ENCODE data around the gene KCTD5. TPM values are rescaled to one million over a fixed set of nuclear protein-coding genes. Genes with fewer than 3 reads are reported as not detected.
"Not testable (repeated sequence)": the region's sequence is repeated elsewhere in the genome, so short reads cannot be mapped to it uniquely, and the experiment has no call there.

Gene KCTD5
- total RNA-seq, 1 experiment from 2014 or later: 57.7 TPM

DNA sequence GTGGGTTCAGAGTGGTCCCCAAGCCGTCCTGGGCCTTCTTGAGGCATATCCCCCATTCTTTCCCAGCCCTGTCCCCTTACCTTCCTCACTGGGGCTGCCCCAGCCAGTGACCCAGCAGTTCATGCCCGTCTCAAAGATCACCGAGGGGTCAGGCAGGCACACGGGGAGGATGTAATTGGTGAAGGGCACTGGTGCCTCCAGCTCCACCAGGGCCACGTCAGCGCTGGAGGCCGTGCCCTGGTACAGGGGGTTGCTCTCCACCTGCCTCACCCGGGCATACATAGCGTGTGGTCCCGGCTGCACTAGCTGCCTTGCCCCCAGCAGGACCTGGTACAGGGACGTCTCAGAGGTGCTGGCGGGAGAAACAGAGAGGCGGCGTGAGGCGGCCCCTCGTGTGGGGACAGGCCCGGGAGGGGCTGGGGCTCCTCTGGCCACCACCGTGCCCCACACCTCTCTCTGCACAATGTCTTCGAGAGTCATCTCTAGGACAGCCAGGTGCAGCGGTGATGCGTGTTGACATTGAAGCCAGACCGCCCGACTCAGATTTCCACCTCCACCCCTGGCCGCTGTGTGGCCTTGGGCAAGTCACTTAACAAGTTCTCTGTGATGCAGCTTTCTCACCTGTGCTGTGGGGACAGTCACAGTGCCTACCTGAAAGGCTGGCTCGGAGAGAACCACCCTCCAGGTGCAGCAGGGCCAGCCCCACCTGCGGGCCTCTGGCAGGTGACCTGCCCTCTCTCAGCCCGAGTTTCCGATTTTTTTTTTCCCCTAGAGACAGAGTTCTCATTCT lies 31.9 kb downstream of the KCTD5 start:
- no peaks in the 10 kb centered on the region for H3K9me3 ChIP-seq (replicated peaks)
- no peak overlapping the region for H3K27ac ChIP-seq
- H3K4me1 ChIP-seq (replicated peaks): peaks cover 3% of the 10 kb centered on the region
- peaks cover 8% of the 10 kb centered on the region; the same call in 1 of the 2 replicates for H3K36me3 ChIP-seq
- DNase-seq (ENCODE audit: low read depth in 1 of 2, low spot score in 2 of 2): no peak
- H3K27me3 ChIP-seq (replicated peaks): peaks cover 9% of the 10 kb centered on the region
- no peak overlapping the region for H3K4me3 ChIP-seq

DNA sequence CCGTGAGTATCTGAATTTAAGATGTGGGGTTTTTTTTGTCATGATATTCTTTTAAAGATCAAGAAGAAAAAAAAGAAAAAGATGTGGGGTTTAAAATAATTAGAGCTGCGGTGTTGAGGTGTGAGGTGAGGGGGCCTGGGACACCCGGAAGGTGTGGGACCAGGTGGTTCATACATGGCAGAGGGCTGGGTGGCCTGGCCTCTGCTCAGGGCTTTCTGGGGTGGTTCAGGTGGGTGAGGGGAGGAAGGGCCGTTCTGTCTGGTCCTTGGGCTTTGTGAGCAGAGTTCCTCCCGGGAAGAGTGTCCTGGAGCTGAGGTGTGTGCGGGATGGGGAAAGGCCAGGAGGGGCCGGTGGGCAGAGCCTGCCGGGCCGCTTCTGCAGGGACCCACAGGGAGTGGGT lies 32.7 kb downstream of the KCTD5 start:
- DNase-seq (ENCODE audit: low read depth in 1 of 2, low spot score in 2 of 2): no peak
- no peak overlapping the region for H3K27ac ChIP-seq
- peaks cover 1% of the 10 kb centered on the region; the same call in 1 of the 2 replicates for H3K36me3 ChIP-seq
- no peak overlapping the region for H3K4me3 ChIP-seq
- peaks cover 3% of the 10 kb centered on the region for H3K4me1 ChIP-seq (replicated peaks)
- peaks cover 9% of the 10 kb centered on the region for H3K27me3 ChIP-seq (replicated peaks)
- no peaks in the 10 kb centered on the region for H3K9me3 ChIP-seq (replicated peaks)

DNA sequence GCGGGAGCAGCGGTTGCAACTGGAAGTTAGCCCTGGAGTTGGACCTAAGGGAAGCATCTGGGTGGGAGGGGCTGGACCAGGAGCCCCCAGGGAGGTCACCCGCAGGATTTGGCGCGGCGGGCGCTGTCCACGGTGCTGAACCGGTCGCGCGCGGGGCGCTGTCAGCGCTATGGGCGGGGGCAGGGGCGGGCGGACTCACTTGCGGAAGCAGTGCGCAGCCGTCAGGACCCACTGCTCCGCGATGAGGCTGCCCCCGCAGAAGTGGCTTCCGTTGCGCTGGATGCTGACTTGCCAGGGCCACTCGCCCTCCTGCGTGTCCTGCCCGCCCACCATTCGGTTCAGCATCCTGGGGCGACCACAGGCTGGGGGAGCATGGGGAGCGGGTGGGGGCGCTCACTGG lies 33.2 kb downstream of the KCTD5 start:
- Histone ChIP-seq H3K4me3 (no peak overlapping the region), H3K27me3 (replicated peaks) (peaks cover 9% of the 10 kb centered on the region), H3K9me3 (replicated peaks) (no peaks in the 10 kb centered on the region), H3K4me1 (replicated peaks) (peaks cover 5% of the 10 kb centered on the region), H3K36me3 (no peaks in the 10 kb centered on the region; the same call in 1 of the 2 replicates), H3K27ac (no peak overlapping the region)
- no peak for DNase-seq (ENCODE audit: low read depth in 1 of 2, low spot score in 2 of 2)

DNA sequence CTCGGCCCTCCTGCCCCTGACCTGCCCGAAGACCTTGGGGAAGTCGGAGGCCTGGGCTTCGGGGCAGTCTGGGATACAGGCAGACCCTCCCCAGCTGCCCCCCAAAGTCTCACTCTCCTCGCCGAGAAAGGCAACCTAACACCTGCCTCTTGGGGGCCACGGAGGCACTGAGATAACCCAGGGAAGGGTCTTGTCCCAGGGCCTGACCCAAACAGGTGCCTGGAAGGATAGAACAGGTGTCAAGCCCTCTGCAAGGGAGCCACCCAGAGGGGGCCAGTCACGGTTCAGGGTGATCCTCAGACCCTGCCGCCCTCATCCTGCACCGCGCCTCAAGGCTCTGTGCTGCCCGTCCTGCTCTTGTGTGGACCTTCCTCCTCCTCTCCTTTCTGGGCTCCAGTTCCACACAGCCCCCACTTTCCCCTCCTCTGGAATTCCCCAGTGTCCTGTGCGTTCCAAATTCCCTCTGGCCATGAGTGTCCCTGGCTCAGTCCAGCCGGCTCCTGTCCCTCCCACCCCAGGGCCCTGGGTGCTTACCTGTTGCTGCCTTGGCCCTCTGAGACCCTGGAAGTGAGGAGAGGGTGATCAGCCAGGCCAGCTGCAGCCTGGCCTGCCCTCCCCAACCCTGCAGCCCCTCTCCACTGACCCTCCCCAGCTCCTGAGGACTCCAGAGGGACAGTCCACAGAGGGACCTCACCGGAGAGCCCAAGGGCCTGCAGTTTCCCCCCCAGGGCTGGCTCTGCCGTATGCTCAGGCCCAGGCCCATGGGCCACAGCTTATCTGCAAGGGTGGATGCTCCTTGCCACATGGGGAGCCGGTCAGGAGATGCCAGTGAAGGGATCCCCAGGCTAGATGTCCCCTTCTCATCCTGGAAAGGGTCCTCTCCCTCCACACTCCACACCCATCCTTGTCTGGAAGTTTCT lies 33.9 kb downstream of the KCTD5 start:
- H3K4me3 ChIP-seq: no peak overlapping the region
- H3K9me3 ChIP-seq (replicated peaks): no peaks in the 10 kb centered on the region
- H3K4me1 ChIP-seq (replicated peaks): peaks cover 9% of the 10 kb centered on the region
- H3K36me3 ChIP-seq: no peaks in the 10 kb centered on the region
- no peak overlapping the region for H3K27ac ChIP-seq
- no peak for DNase-seq (ENCODE audit: low read depth in 1 of 2, low spot score in 2 of 2)
- peaks cover 9% of the 10 kb centered on the region for H3K27me3 ChIP-seq (replicated peaks)

DNA sequence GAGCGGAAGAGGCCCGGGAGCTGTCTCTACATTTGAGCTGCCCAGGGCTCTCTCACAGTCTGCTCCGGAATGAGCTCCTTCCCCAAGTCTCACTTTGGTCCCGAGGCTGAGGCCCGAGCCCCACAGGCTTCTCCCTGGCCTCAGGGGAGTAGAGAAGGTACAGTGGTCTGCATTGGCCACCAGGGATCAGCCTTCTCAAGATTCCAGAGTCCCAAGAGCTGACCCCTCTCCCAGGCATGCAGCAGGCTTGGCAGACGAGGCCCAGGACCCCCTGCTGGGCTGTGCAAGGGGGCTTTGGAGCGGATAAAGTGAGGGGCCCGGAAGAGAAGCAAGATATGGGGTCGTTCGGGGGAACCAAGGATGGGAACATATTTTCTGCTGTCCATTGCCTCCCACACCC lies 34.6 kb downstream of the KCTD5 start:
- peaks cover 9% of the 10 kb centered on the region for H3K27me3 ChIP-seq (replicated peaks)
- H3K27ac ChIP-seq: no peak overlapping the region
- H3K4me1 ChIP-seq (replicated peaks): peaks cover 12% of the 10 kb centered on the region
- H3K36me3 ChIP-seq: no peaks in the 10 kb centered on the region
- DNase-seq (ENCODE audit: low read depth in 1 of 2, low spot score in 2 of 2): no peak
- H3K4me3 ChIP-seq: no peak overlapping the region
- H3K9me3 ChIP-seq (replicated peaks): no peaks in the 10 kb centered on the region

DNA sequence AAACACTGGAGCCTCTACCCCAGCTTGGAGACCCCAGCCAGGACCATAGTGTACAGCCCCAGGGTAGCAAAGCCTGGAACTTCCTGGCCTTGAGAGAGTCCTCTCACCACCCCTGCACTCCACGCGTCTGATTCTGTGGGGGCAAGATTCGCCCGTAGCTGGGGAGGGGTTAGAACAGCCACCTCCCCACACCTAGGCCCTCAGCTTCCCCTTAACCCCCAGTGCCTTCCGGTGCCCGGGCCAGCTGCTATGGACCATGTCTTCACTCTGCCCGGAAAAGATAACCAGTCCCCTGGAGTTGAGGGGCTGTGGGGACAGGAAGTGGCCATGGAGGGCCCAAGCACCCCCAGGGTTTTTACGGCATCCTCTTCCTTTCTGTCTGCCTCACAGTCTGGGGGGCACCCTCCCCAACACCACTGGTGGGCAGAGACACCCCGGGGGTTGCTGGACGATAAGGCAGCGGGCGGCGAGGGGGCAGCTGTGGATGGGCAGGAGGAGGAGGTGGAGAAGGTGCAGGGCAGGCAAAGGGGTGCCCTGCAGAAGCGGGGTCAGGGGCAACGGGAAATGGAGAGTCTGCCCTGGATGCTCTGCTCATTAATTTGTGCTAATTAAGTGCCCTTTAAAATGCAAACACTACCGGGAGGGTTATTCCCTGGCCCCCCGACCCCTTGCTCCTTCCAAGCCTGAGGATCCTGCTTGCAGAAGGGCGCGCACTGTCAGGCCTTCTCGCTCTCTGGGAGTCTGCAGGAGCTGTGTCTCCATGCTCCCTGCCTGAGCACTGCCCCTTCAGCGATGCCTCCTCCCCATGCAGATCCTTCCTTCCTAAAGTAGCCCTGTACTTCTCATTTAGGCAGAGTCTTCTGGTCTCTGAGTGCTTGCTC lies 35.3 kb downstream of the KCTD5 start:
- H3K4me3 ChIP-seq: no peak overlapping the region
- peaks cover 9% of the 10 kb centered on the region for H3K27me3 ChIP-seq (replicated peaks)
- DNase-seq (ENCODE audit: low read depth in 1 of 2, low spot score in 2 of 2): no peak
- no peaks in the 10 kb centered on the region for H3K9me3 ChIP-seq (replicated peaks)
- no peaks in the 10 kb centered on the region for H3K36me3 ChIP-seq
- H3K27ac ChIP-seq: no peak overlapping the region
- peaks cover 12% of the 10 kb centered on the region for H3K4me1 ChIP-seq (replicated peaks)

DNA sequence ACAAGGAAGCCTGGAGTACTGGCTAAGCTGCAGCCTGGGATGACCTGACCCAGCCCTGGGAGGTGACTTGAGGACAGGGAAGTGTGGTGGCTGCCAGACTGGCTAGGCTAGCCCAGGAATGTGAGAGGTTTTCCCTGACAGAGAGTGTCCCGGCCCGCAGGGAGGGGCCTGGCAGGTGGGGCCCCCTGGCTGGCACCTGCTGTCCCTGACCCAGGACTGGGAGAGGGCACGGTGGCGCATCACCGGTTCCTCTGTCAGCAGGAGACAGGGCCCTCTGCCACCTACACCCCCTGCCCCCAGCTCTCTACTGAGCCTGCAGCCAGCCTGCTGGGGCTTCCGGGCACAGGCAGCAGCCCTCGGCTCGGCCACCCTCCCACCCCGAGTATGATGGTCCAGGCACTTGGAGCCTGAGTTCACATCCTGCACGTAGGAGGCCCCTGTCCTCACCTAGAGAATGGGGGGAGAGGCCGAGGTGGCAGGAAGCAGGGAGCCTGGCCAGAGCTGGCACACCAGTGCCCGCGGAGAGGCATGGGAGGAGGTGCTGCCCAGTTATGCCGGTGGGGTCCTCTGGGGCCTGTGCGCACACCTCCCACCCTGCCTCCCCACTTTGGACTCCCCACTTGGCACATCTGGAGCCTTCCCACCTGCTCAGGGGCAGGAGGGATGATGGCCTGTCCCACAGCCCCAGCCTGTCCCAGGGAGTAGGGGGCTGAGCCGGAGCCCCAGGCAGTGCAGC lies 37.2 kb downstream of the KCTD5 start:
- H3K36me3 ChIP-seq: no peaks in the 10 kb centered on the region
- no peak overlapping the region for H3K4me3 ChIP-seq
- H3K9me3 ChIP-seq (replicated peaks): no peaks in the 10 kb centered on the region
- no peak overlapping the region for H3K27ac ChIP-seq
- DNase-seq (ENCODE audit: low read depth in 1 of 2, low spot score in 2 of 2): no peak
- peaks cover 14% of the 10 kb centered on the region for H3K27me3 ChIP-seq (replicated peaks)
- H3K4me1 ChIP-seq (replicated peaks): peaks cover 19% of the 10 kb centered on the region

DNA sequence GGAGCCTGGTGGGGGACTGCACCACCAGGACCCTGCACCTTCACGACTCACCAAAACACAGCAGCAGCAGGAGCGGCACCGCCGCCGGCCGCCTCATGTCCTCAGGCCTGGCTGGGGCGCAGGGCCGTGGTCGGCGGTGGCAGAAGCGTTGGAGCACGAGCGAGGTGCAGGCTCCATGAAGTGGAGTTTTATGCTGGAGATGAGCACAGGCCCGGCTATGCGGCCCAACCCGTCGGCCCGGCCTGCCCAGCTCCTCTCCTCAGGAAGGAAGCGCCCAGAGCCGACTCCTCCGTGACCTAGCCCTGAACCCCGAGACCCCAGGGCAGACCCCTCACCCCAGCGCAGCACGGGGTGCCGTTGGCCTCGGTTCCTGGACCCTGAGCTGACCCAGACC lies 37.7 kb downstream of the KCTD5 start, which contains the start of gene PRSS27:
Gene PRSS27 (minus strand): TSS at position 161 of the 394 bp plus-strand sequence. CDS start 64 bp downstream, at position 97.
- Histone ChIP-seq H3K4me3 (peak within 1 kb of the TSS; percentile 53), H3K27ac (peak within 1 kb of the TSS; percentile 49), H3K4me1 (replicated peaks) (peaks cover 19% of the 10 kb centered on the region), H3K27me3 (replicated peaks) (peaks cover 16% of the 10 kb centered on the region), H3K9me3 (replicated peaks) (no peaks in the 10 kb centered on the region), H3K36me3 (no peaks in the 10 kb centered on the region)
- DNase-seq (ENCODE audit: low read depth in 1 of 2, low spot score in 2 of 2): no peak

DNA sequence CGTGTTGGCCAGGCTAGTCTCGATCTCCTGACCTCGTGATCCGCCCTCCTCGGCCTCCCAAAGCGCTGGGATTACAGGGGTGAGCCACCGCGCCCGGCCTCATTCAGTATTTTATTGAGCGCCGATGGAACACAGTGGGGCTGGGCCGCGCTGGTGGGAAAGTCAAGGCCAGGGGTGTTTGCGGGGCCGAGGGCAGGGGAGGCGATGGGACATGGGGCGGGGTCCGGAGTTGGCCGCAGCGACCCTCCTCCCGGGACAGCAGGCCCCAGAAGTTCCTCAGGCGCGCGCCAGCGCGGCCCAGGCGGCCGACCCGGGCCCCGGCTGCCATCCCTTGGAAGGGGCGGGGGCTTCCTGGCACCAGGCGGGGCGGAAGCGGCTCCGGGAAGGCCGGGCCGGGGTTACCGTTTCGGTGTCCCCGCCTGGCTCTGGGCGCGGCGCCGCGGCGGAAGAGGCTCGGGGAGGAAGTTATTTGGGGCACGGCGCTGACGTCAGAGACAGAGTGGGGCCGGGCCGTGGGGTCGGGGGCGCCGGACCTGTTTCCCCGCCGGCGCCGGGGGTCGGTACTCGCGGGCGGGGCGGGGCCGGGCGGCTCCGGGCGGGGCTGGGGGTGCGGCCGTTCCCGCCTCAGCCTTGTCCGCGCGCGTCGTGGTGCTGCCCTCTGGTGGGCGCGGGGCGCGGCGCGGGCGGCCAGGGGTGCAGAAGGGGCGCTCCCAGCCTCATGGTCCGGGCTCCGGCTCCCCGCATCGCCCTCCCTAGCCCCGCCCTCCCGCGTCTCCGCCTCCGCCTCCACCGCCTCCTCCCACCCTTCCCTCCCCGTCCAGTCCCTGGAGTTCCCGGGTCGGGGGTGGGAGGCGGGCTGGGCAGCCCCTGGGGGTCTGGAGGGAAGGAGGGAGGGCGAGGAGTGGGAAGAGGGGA lies 38.7 kb downstream of the KCTD5 start:
- peak overlapping the region; percentile 49 for H3K27ac ChIP-seq
- H3K4me1 ChIP-seq (replicated peaks): peaks cover 15% of the 10 kb centered on the region; the same call in 1 of the 2 replicates
- DNase-seq (ENCODE audit: low read depth in 1 of 2, low spot score in 2 of 2): peak; percentile 78 to 91
- peak overlapping the region; percentile 53 for H3K4me3 ChIP-seq
- H3K9me3 ChIP-seq (replicated peaks): no peaks in the 10 kb centered on the region
- peaks cover 16% of the 10 kb centered on the region for H3K27me3 ChIP-seq (replicated peaks)
- H3K36me3 ChIP-seq: no peaks in the 10 kb centered on the region

DNA sequence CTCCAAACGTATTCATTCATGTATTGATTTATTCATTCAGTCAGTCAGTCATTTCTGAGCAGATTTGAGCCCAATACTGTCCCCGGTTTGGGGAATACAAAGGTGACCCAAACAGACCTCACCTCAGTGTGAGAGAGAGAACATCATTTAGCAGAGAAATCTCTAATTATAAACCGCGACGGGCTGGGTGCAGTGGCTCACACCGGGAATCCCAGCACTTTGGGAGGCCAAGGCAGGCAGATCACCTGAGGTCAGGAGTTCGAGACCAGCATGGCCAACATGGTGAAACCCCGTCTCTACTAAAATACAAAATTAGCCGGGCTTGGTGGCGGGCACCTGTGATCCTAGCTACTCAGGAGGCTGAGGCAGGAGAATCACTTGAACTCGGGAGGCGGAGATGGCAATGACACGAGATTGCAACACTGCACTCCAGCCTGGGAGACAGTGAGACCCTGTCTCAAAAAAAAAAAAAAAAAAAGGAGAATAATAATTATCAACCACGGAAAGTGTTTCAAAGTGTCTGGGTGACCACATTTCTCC lies 39.4 kb downstream of the KCTD5 start:
- Histone ChIP-seq H3K4me1 (replicated peaks) (peaks cover 15% of the 10 kb centered on the region; the same call in 1 of the 2 replicates), H3K4me3 (peak overlapping the region; percentile 53), H3K27me3 (replicated peaks) (peaks cover 15% of the 10 kb centered on the region)
- H3K36me3 ChIP-seq; DNase-seq (ENCODE audit: low read depth in 1 of 2, low spot score in 2 of 2); H3K27ac ChIP-seq; H3K9me3 ChIP-seq (replicated peaks): not testable (repeated sequence)

DNA sequence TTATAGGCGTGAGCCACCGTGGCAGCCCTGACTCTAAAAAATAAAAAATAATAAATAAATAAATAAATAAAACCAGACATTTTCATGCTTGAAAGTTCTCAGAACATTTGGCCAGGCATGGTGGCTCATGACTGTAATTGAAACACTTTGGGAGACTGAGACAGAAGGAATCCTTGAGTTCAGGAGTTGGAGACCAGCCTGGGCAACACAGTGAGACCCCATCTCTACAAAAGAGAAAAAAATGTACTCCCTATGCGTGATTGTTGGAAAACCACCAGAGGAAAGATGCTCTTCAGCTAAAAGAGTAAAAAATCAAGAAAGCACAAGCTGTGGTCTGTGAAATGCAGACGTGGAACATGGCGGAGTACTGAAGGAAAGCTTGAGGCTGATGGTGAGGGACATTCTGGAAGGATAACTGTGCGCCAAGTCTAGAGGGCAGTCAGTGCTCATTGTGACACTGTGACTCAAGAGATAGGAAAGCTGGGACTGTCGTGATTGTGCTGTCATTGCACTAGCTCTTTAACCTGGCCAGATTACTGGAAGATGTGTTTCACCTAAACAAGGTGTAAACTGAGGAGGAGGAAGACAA lies 41.9 kb downstream of the KCTD5 start:
- Histone ChIP-seq H3K4me3 (no peak overlapping the region), H3K36me3 (no peaks in the 10 kb centered on the region), H3K27me3 (replicated peaks) (peaks cover 15% of the 10 kb centered on the region), H3K9me3 (replicated peaks) (no peaks in the 10 kb centered on the region), H3K4me1 (replicated peaks) (peaks cover 15% of the 10 kb centered on the region; the same call in 1 of the 2 replicates), H3K27ac (no peak overlapping the region)
- no peak for DNase-seq (ENCODE audit: low read depth in 1 of 2, low spot score in 2 of 2)
